CD4-positive, alpha-beta memory T cell (primary cell): Measurements from ENCODE around the gene STAG1. TPM values are rescaled to one million over a fixed set of nuclear protein-coding genes. Genes with fewer than 3 reads are reported as not detected.

ENCODE experiments used
- CTCF ChIA-PET: fragments of 350-600 bp; sonication (Branson Sonifier 250); formaldehyde crosslinking; loops from one replicate; lab custom pipeline; 2021; ENCODE audit warnings: inconsistent platforms; ENCODE audit not compliant: partially characterized antibody; lab: Charles Lee
- POLR2A ChIA-PET: fragments of 350-600 bp; sonication (Branson Sonifier 250); formaldehyde crosslinking; loops from one replicate; lab custom pipeline; 2021; ENCODE audit not compliant: partially characterized antibody; lab: Charles Lee
- DNase-seq, 5 donors: peaks; one replicate each; pipeline versions ENCODE4 v3.0.0 to v3.0.0-alpha.2; 2020 to 2022; ENCODE audit warnings: mixed read lengths in 1 of 5
- H3K27ac ChIP-seq: one replicate; pipeline ENCODE4 v1.7.0; 2013; ENCODE audit warnings: low read depth, low read length
- H3K27me3 ChIP-seq: 2 replicates; pipeline ENCODE4 v1.7.0; 2013; ENCODE audit warnings: mild to moderate bottlenecking, low read length, moderate library complexity; ENCODE audit not compliant: insufficient read depth
- H3K36me3 ChIP-seq: 2 replicates; pipeline ENCODE4 v1.7.0; 2013; ENCODE audit warnings: mild to moderate bottlenecking, low read length, moderate library complexity; ENCODE audit not compliant: insufficient read depth
- H3K4me1 ChIP-seq: 2 replicates; pipeline ENCODE4 v1.7.0; 2013; ENCODE audit warnings: mild to moderate bottlenecking, low read length, moderate library complexity; ENCODE audit not compliant: insufficient read depth
- H3K4me3 ChIP-seq, 2 donors: one replicate each; pipeline ENCODE4 v1.7.0; 2013; ENCODE audit warnings: low read length in 2 of 2, mild to moderate bottlenecking in 1 of 2
- H3K9me3 ChIP-seq, 2 donors: one replicate each; pipeline ENCODE4 v1.7.0; 2013; ENCODE audit warnings: low read length in 2 of 2, control low read depth in 1 of 2; ENCODE audit not compliant: control insufficient read depth in 1 of 2
- H3K27ac Mint-ChIP-seq, 7 donors: one replicate each; pipeline ENCODE4 v1.8.0; 2020 to 2021; ENCODE audit warnings: mixed read lengths in 7 of 7, mild to moderate bottlenecking in 6 of 7, inconsistent platforms in 3 of 7, moderate library complexity in 3 of 7
- H3K27me3 Mint-ChIP-seq, 2 donors: one replicate each; pipeline ENCODE4 v1.8.0; 2020 to 2021; ENCODE audit warnings: mixed read lengths in 2 of 2
- H3K36me3 Mint-ChIP-seq, 2 donors: one replicate each; pipeline ENCODE4 v1.8.0; 2020 to 2021; ENCODE audit warnings: mixed read lengths in 2 of 2, inconsistent platforms in 1 of 2, mild to moderate bottlenecking in 1 of 2
- H3K4me1 Mint-ChIP-seq, 4 donors: one replicate each; pipeline ENCODE4 v1.8.0; 2020 to 2021; ENCODE audit warnings: mixed read lengths in 4 of 4, mild to moderate bottlenecking in 1 of 4
- H3K4me3 Mint-ChIP-seq, 8 donors: one replicate each; pipeline ENCODE4 v1.8.0; 2020 to 2021; ENCODE audit warnings: mixed read lengths in 8 of 8, mild to moderate bottlenecking in 7 of 8, moderate library complexity in 6 of 8, inconsistent platforms in 3 of 8
- H3K9me3 Mint-ChIP-seq, 8 donors: one replicate each; pipeline ENCODE4 v1.8.0; 2020 to 2021; ENCODE audit warnings: mixed read lengths in 8 of 8, mild to moderate bottlenecking in 5 of 8, inconsistent platforms in 3 of 8, moderate library complexity in 1 of 8
- intact Hi-C: fragments of 100-400 bp; cut with micrococcal nuclease; formaldehyde crosslinking; loops from one replicate; pipeline ENCODE4 v1.15.1; 2023
- polyA plus RNA-seq, 2 donors: library from polyadenylated mRNA; unstranded; fragments of 300-500 nt; fragmentation: Illumina TruSeq; gene quantifications; one replicate each; pipeline ENCODE4 v1.2.3, GENCODE V29; 2021
- total RNA-seq, 2 experiments: library from RNA; stranded (reverse); gene quantifications; one replicate each; pipeline ENCODE4 v1.2.3, GENCODE V29; 2021

Gene STAG1
- total and polyA plus RNA-seq, 4 experiments from 2014 or later: 17.6 to 56.1 (median 37.1) TPM

DNA sequence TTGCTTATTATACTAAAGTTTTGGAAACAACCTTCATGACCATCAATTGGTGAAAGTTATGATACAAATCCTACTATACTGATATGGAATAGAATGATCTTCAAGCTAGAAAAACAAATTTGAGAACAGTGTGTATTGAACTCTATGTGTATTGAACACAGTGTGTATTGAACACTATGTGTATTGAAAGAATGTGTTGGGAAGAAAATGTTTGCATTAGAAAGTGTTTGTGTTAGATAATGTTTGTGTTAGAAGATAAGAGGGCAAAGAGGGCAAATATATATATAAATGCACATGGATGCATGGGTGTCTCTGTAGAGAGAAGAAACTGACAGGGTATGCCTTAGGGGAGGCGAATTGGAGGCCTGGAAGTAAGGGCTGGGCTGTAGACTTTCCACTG is 459.7 kb downstream of the STAG1 start:
- no peaks in the 10 kb centered on the region for H3K36me3 ChIP-seq
- H3K4me1 ChIP-seq: no peaks in the 10 kb centered on the region
- H3K27ac ChIP-seq: no peak overlapping the region
- Mint-ChIP-seq H3K27ac (no peak overlapping the region), H3K27me3 (no peaks in the 10 kb centered on the region), H3K9me3 (no peaks in the 10 kb centered on the region), H3K4me1 (peaks cover 0 to 6% (median 0%) of the 10 kb centered on the region in 4 donors), H3K4me3 (no peak overlapping the region), H3K36me3 (peaks cover 56 to 58% of the 10 kb centered on the region in 2 donors)
- POLR2A ChIA-PET: no interaction called here
- H3K9me3 ChIP-seq: no peaks in the 10 kb centered on the region
- CTCF ChIA-PET: interaction anchor here (1.1 to 1.6 kb wide), 2 partner anchors 10 to 460 kb away, joined by 4 to 5 read pairs; partner anchors contain the start of gene STAG1
- H3K27me3 ChIP-seq: no peaks in the 10 kb centered on the region
- intact Hi-C loops: no loop called here
- DNase-seq: no peak
- H3K4me3 ChIP-seq: no peak overlapping the region

DNA sequence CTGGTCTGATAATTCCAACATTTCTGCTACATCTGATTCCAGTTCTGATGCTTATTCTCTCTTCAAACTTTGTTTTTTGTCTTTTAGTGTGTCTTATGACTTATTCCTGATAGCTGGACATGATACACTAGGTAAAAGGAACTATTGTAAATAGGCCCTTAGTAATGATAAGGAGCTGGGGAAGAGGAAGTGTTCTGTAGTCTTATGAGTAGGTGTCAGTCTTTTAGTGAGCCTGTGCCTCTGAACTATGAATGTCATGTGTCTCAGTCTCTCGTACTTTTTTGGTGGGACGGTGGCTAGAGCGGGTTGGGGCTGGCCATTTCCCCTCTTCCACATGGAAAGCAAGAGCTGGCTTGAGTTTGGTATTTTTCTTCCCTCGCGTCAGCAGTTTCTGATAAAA is 460.9 kb downstream of the STAG1 start:
- DNase-seq: no peak
- Mint-ChIP-seq H3K4me1 (peaks cover 0 to 6% (median 0%) of the 10 kb centered on the region in 4 donors), H3K4me3 (no peak overlapping the region), H3K27me3 (no peaks in the 10 kb centered on the region), H3K27ac (no peak overlapping the region), H3K36me3 (peaks cover 54 to 56% of the 10 kb centered on the region in 2 donors), H3K9me3 (no peaks in the 10 kb centered on the region)
- Histone ChIP-seq H3K9me3 (no peaks in the 10 kb centered on the region), H3K36me3 (no peaks in the 10 kb centered on the region), H3K4me1 (no peaks in the 10 kb centered on the region), H3K27me3 (no peaks in the 10 kb centered on the region), H3K27ac (no peak overlapping the region), H3K4me3 (no peak overlapping the region)
- CTCF ChIA-PET: interaction anchor here (0.6 to 1.6 kb wide), 3 partner anchors 9 to 1767 kb away, joined by 3 to 5 read pairs (median 4); partner anchors contain the start of gene STAG1
- POLR2A ChIA-PET: no interaction called here
- intact Hi-C loops: no loop called here

Other genes with a start within 250 kb of the STAG1 start
- under 1 TPM; 0.17 to 0.42 TPM for gene SLC35G2, start 66.7 kb upstream of the STAG1 start, total RNA-seq
- gene SLC35G2, start 66.7 kb upstream of the STAG1 start, polyA plus RNA-seq: under 1 TPM; 0.26 to 0.38 TPM
- 10 to 100 TPM; 61.2 to 68.4 TPM for gene NCK1, start 109.8 kb upstream of the STAG1 start, total RNA-seq
- gene NCK1, start 109.8 kb upstream of the STAG1 start, polyA plus RNA-seq: 10 to 100 TPM; 40.3 to 62.1 TPM
- 1 to 10 TPM; 1.5 to 2.7 TPM for gene IL20RB, start 205.6 kb upstream of the STAG1 start, total RNA-seq
- gene IL20RB, start 205.6 kb upstream of the STAG1 start, polyA plus RNA-seq: 1 to 10 TPM in 1 of 2 donors, not detected in 1; 1.4 TPM